Epithelial cell of esophagus (primary cell): ENCODE data around the gene PCTP.
A peak's percentile ranks its signal among the peaks of the same experiment; 100 is the strongest.

ENCODE experiments used
- DNase-seq: peaks from one replicate; pipeline ENCODE4 v3.0.0; 2010; ENCODE audit warnings: low read depth
- H3K4me3 ChIP-seq: 2 replicates; pipeline ENCODE4 v1.5.1; 2011; ENCODE audit warnings: mild to moderate bottlenecking, low read length, control low read depth
- CTCF ChIP-seq: IDR thresholded peaks from 2 replicates; pipeline ENCODE4 v1.5.1; 2011; ENCODE audit warnings: low read depth, mild to moderate bottlenecking, low read length, control low read depth, inconsistent platforms; ENCODE audit not compliant: insufficient read depth; ENCODE audit errors: missing control alignments

The PCTP gene

GRCh38 chr17:55750750-55751657 is at the start of gene PCTP:
Gene PCTP, plus strand, starts transcription at chr17:55751051. Its CDS starts 53 bp downstream, at chr17:55751104.
- H3K4me3 ChIP-seq, result peak within 1 kb of the TSS; percentile 67
- DNase-seq, result peak; percentile 86
- peak; percentile 48 for TF ChIP-seq CTCF

GRCh38 chr17:55702150-55702549 is 48.7 kb upstream of the PCTP start:
- no peak overlapping the region for H3K4me3 ChIP-seq
- no peak for TF ChIP-seq CTCF
- DNase-seq, result no peak

- TF ChIP-seq CTCF, result no peak
- DNase-seq, result peak; percentile 81
- no peak overlapping the region for H3K4me3 ChIP-seq
These were observed 46.5 kb upstream of the PCTP start for GRCh38 chr17:55704401-55704800.

GRCh38 chr17:55705847-55706246 is 45.0 kb upstream of the PCTP start:
- no peak overlapping the region for H3K4me3 ChIP-seq
- TF ChIP-seq CTCF, result no peak
- DNase-seq, result peak; percentile 79

GRCh38 chr17:55706808-55707773 is 43.8 kb upstream of the PCTP start:
- TF ChIP-seq CTCF, result no peak
- DNase-seq, result no peak
- H3K4me3 ChIP-seq, result no peak overlapping the region

GRCh38 chr17:55708175-55708974 is 42.5 kb upstream of the PCTP start:
- no peak for DNase-seq
- H3K4me3 ChIP-seq, result no peak overlapping the region
- TF ChIP-seq CTCF, result no peak
